Pancreas (tissue), 10 donors: ENCODE results near the gene LRRC4C. TPM values are rescaled to one million over a fixed set of nuclear protein-coding genes. Genes with fewer than 3 reads are reported as not detected.

Experiments used
- ATAC-seq, 4 donors: fragments of 200-7000 bp; cut with Tn5 transposase; one replicate each; pipeline versions ENCODE4 v1.8.0 to v1.9.1; 2020; ENCODE audit warnings: mild to moderate bottlenecking in 4 of 4, moderate library complexity in 4 of 4
- DNase-seq, 6 donors: peaks; one replicate each; pipeline ENCODE4 v3.0.0-alpha.2; 2020
- FAIRE-seq: peaks from 2 replicates; lab custom pipeline; 2012; peaks lifted over from hg19 to GRCh38; lab: Jason Lieb, UNC
- H3K27ac ChIP-seq, 4 donors: fragments of 200-600 bp; sonication (generic); 1 replicate in 3 of 4; 2 replicates in 1 of 4; pipeline versions ENCODE4 v1.5.0 to v1.8.0; 2020
- H3K27me3 ChIP-seq, 4 donors: fragments of 200-600 bp; one replicate each; pipeline ENCODE4 v1.8.0; 2021
- H3K36me3 ChIP-seq, 3 donors: fragments of 200-600 bp; sonication (generic) in 1 of 3; one replicate each; pipeline versions ENCODE4 v1.5.0 to v1.8.0; 2020 to 2021
- H3K4me1 ChIP-seq, 3 donors: fragments of 200-600 bp; one replicate each; pipeline ENCODE4 v1.8.0; 2021
- H3K4me3 ChIP-seq, 4 donors: fragments of 200-600 bp; sonication (generic) in 2 of 4; one replicate each; pipeline versions ENCODE4 v1.5.0 to v1.8.0; 2020 to 2021
- H3K9me3 ChIP-seq, 4 donors: fragments of 200-600 bp; one replicate each; pipeline ENCODE4 v1.8.0; 2021
- WGBS, 2 donors: extraction: QIAGEN DNeasy Blood & Tissue Kit; methylation state at CpG; one replicate each; pipeline ENCODE4 v1.1.7; 2013; 5-methylcytosine and 5-hydroxymethylcytosine counted together
- intact Hi-C, 3 donors: fragments of 100-400 bp; cut with DNase I; formaldehyde crosslinking; loops; one replicate each; pipeline versions ENCODE4 v1.11.1 to v1.14.2; 2022
- polyA plus RNA-seq, 2 donors: library from polyadenylated mRNA; stranded (reverse); fragments of 200-250 nt; gene quantifications; one replicate each; pipeline ENCODE4 v1.2.3, GENCODE V29; 2013
- total RNA-seq, 6 donors: library from RNA; stranded (reverse); fragmentation: NEBNext Ultra II Directional in 4 of 6; extraction: Animal tissue kit (Norgen Biotek cat#: 25700) in 4 of 6; gene quantifications; one replicate each; pipeline versions ENCODE4 v1.2.1 to v1.2.4, GENCODE V29; 2021 to 2023
- TF ChIP-seq, protein P1 (sequence below), 4 donors: fragments of 200-600 bp; sonication (generic) in 3 of 4; IDR thresholded peaks; one replicate each; pipeline versions ENCODE4 v1.5.0 to v1.8.0; 2021; ENCODE audit warnings: antibody characterized with exemption in 4 of 4
- donor health status: healthy with polysubstance abuse.
- donor health status: DM: no; HTN: no; CAD: no; lungs with moderate emphysema.
- donor health status: DM: no; HTN: no; CAD: no.
- donor health status: control.
- donor health status: control.
- donor health status: Bipolar disorder and iron deficiency.
- donor health status: DM: yes; HTN: yes; CAD: no.
- donor health status: DM: no; HTN: no; CAD: no.
- donor health status: DM: no; HTN: no; CAD: no.
- donor health status: DM: yes; HTN: yes; CAD: no.

The LRRC4C gene
- total and polyA plus RNA-seq, 8 donors, result 0.04 to 0.84 (median 0.16) TPM

GRCh38 chr11:40280159-40281051, 1179.0 kb downstream of the LRRC4C start:
- Histone ChIP-seq H3K36me3 (no peaks in the 10 kb centered on the region), H3K9me3 (no peaks in the 10 kb centered on the region), H3K4me3 (no peak overlapping the region), H3K27ac (no peak overlapping the region), H3K4me1 (no peaks in the 10 kb centered on the region), H3K27me3 (no peaks in the 10 kb centered on the region)
- TF ChIP-seq, protein P1, sequence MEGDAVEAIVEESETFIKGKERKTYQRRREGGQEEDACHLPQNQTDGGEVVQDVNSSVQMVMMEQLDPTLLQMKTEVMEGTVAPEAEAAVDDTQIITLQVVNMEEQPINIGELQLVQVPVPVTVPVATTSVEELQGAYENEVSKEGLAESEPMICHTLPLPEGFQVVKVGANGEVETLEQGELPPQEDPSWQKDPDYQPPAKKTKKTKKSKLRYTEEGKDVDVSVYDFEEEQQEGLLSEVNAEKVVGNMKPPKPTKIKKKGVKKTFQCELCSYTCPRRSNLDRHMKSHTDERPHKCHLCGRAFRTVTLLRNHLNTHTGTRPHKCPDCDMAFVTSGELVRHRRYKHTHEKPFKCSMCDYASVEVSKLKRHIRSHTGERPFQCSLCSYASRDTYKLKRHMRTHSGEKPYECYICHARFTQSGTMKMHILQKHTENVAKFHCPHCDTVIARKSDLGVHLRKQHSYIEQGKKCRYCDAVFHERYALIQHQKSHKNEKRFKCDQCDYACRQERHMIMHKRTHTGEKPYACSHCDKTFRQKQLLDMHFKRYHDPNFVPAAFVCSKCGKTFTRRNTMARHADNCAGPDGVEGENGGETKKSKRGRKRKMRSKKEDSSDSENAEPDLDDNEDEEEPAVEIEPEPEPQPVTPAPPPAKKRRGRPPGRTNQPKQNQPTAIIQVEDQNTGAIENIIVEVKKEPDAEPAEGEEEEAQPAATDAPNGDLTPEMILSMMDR (IDR thresholded peaks at IDR 0.05), result no peak
- WGBS, 2 donors, result 59 to 65% methylated on average over 18 of the region's 18 CpGs
- intact Hi-C loops, result no loop called here
- no peak for FAIRE-seq
- no peak for ATAC-seq
- no peak for DNase-seq

- TF ChIP-seq, protein P1 (IDR thresholded peaks at IDR 0.05), result no peak
- H3K27ac ChIP-seq, result no peak overlapping the region
- no peaks in the 10 kb centered on the region for H3K27me3 ChIP-seq
- no peaks in the 10 kb centered on the region for H3K36me3 ChIP-seq
- H3K4me1 ChIP-seq, result no peaks in the 10 kb centered on the region
- ATAC-seq, result no peak
- H3K9me3 ChIP-seq, result no peaks in the 10 kb centered on the region
- intact Hi-C loops, result no loop called here
- WGBS, 2 donors, result 95 to 96% methylated on average over 1 of the region's 1 CpG
- no peak for FAIRE-seq
- DNase-seq, result no peak
- H3K4me3 ChIP-seq, result no peak overlapping the region
Observed at GRCh38 chr11:40276960-40277359, 1182.5 kb downstream of the LRRC4C start.

DNA sequence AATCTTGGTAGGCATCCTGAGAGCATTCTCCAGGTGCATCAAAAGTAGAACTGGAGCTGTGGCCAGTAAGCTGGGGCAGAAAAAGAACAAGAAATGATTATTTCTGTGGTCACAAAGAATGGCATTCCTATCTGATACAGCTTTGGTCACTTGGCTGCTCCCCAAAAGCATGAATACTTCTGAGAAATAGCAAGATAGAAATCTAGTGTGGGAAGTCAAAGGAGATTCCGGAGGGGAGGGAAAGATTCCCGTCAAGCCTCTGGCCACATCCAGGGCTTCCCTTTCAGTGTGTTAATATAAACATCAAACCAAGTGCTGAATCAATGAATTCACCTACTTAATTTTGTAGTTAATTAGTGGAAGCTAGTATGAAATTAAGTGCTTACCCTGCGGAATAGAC, 1185.4 kb downstream of the LRRC4C start:
- 20 to 36% methylated on average over 3 of the region's 3 CpGs for WGBS, 2 donors
- intact Hi-C loops, result no loop called here
- H3K36me3 ChIP-seq, result no peaks in the 10 kb centered on the region
- TF ChIP-seq, protein P1 (IDR thresholded peaks at IDR 0.05), result no peak
- no peaks in the 10 kb centered on the region for H3K9me3 ChIP-seq
- H3K27ac ChIP-seq, result peak overlapping the region in 1 of 4 donors; percentile 19
- no peaks in the 10 kb centered on the region for H3K27me3 ChIP-seq
- DNase-seq (no peak), ATAC-seq (peak in 2 of 4 donors; percentile 48 to 53), FAIRE-seq (no peak)
- no peak overlapping the region for H3K4me3 ChIP-seq
- no peaks in the 10 kb centered on the region for H3K4me1 ChIP-seq

DNA sequence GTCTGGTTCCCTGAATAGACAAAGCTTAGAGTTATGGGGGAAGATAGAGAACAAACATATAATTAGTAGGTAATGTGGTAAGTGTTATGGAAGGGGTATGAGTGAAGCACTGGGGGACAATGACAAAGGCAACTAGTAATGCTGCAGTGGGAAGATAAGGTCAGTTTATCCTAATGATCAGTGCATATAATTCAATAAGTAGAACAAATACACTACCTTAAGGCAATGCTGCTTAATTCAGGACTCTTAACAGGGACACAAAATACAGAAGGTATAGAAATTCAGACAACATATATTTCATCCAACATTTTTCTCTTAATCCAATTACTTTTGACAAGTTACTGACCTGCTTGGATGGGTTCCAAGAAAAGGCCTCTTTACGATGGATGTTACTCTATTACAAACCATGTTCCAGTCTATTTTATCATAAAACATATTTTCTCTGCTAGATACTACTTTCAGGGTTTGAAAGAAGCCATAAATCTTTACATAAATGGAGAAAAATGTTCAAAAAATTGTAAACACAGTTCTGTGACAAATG, 1186.2 kb downstream of the LRRC4C start:
- no peaks in the 10 kb centered on the region for H3K27me3 ChIP-seq
- H3K4me3 ChIP-seq, result no peak overlapping the region
- WGBS, 2 donors, result 33 to 45% methylated on average over 1 of the region's 1 CpG
- DNase-seq, result no peak
- ATAC-seq, result no peak
- H3K27ac ChIP-seq, result no peak overlapping the region
- intact Hi-C loops, result no loop called here
- FAIRE-seq, result no peak
- no peaks in the 10 kb centered on the region for H3K9me3 ChIP-seq
- TF ChIP-seq, protein P1 (IDR thresholded peaks at IDR 0.05), result no peak
- H3K4me1 ChIP-seq, result no peaks in the 10 kb centered on the region
- no peaks in the 10 kb centered on the region for H3K36me3 ChIP-seq

DNA sequence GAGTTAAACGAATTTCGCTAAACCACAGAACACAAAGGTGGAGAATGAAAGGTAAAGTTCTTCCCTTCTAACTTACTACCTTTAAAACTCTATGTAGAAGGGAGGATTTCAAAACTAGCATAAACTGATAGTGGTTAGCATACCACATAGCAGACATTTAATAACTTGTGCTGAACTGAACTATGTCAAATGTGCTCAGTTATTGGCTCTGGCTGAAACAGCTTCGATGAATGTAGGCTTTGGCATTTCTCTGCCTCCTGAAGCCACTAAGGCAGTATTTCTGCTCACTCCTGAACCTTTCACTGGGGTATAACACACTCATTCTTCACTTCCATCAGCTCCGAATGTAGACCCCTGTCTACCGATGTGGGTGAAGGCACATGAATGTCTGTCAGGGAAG, 1188.1 kb downstream of the LRRC4C start:
- Histone ChIP-seq H3K36me3 (no peaks in the 10 kb centered on the region), H3K27ac (no peak overlapping the region), H3K4me1 (no peaks in the 10 kb centered on the region), H3K9me3 (no peaks in the 10 kb centered on the region), H3K27me3 (no peaks in the 10 kb centered on the region), H3K4me3 (no peak overlapping the region)
- 71 to 76% methylated on average over 5 of the region's 5 CpGs for WGBS, 2 donors
- ATAC-seq (no peak), DNase-seq (no peak), FAIRE-seq (no peak)
- TF ChIP-seq, protein P1 (IDR thresholded peaks at IDR 0.05), result no peak
- intact Hi-C loops, result no loop called here
